ENCODE results near the gene CRYM. TPM values are rescaled to one million over a fixed set of nuclear protein-coding genes. Genes with fewer than 3 reads are reported as not detected.

Gene CRYM
- total RNA-seq, 1 donor from 2014 or later: 15.6 TPM

Other genes starting within 250 kb of the CRYM start
- 0.58 TPM for gene DNAH3, start 127.4 kb downstream of the CRYM start, total RNA-seq
- gene LDAF1, start 119.6 kb downstream of the CRYM start, total RNA-seq: 61.5 TPM
- 0.09 TPM for gene ZP2, start 66.7 kb downstream of the CRYM start, total RNA-seq
- 25.1 TPM for gene ANKS4B, start 44.6 kb downstream of the CRYM start, total RNA-seq

Measured in mucosa of gallbladder (tissue), 1 donor.